OCI-LY3 (cell line): ENCODE results near the gene CDCA7.

ENCODE experiments used
- H2AFZ ChIP-seq: fragments of 200-600, 300-600 bp; shearing (Covaris generic); 2 replicates; pipeline ENCODE4 v1.6.0; 2014; ENCODE audit warnings: antibody characterized with exemption, low read depth, low read length
- H3K27ac ChIP-seq: fragments of 200-600, 300-600 bp; sonication (generic); 2 replicates; pipeline ENCODE4 v1.5.1; 2014; ENCODE audit warnings: mild to moderate bottlenecking, low read length, moderate library complexity, mixed read lengths
- H3K27me3 ChIP-seq: fragments of 200-600, 300-600 bp; sonication (generic); 2 replicates; pipeline ENCODE4 v1.6.1; 2014; ENCODE audit warnings: low read depth, low read length, mixed read lengths
- H3K36me3 ChIP-seq: fragments of 200-600, 300-600 bp; sonication (generic); replicated peaks from 2 replicates; pipeline ENCODE3; 2014; ENCODE audit warnings: low read depth, low read length, mixed read lengths
- H3K4me1 ChIP-seq: fragments of 300-600, 200-600 bp; sonication (generic); 2 replicates; pipeline ENCODE4 v1.6.1; 2014; ENCODE audit warnings: low read length, mixed read lengths
- H3K4me2 ChIP-seq: fragments of 200-600, 300-600 bp; sonication (generic); 2 replicates; pipeline ENCODE4 v1.6.1; 2014; ENCODE audit warnings: low read length, mixed read lengths
- H3K4me3 ChIP-seq: fragments of 300-600, 200-600 bp; sonication (generic); 2 replicates; pipeline ENCODE4 v1.5.1; 2014; ENCODE audit warnings: antibody characterized with exemption, mild to moderate bottlenecking, low read length, moderate library complexity
- H3K79me2 ChIP-seq: fragments of 300-600, 200-600 bp; shearing (Covaris generic); 2 replicates; pipeline ENCODE4 v1.6.1; 2014; ENCODE audit warnings: mild to moderate bottlenecking, low read length, mixed read lengths
- H3K9ac ChIP-seq: fragments of 300-600, 200-600 bp; shearing (Covaris generic); 2 replicates; pipeline ENCODE4 v1.6.0; 2014; ENCODE audit warnings: mild to moderate bottlenecking, low read length, moderate library complexity
- H3K9me3 ChIP-seq: fragments of 200-600, 300-600 bp; shearing (Covaris generic); 2 replicates; pipeline ENCODE4 v1.6.1; 2014; ENCODE audit warnings: low read length, mixed read lengths; ENCODE audit not compliant: insufficient read depth
- H4K20me1 ChIP-seq: fragments of 200-600, 300-600 bp; sonication (generic); 2 replicates; pipeline ENCODE4 v1.6.1; 2016; ENCODE audit warnings: low read length, mixed read lengths; ENCODE audit not compliant: insufficient read depth
- EZH2phosphoT487 ChIP-seq: fragments of 200-600 bp; shearing (Covaris generic); IDR thresholded peaks from 2 replicates; pipeline ENCODE4 v1.6.1; 2018; ENCODE audit warnings: antibody characterized with exemption, mixed run types, low read depth
- TF ChIP-seq, protein P1 (sequence below): fragments of 200-600, 300-600 bp; sonication (generic); IDR thresholded peaks from 2 replicates; pipeline ENCODE4 v1.5.1; 2014; ENCODE audit warnings: antibody characterized with exemption, low read length, low read depth

CDCA7 gene

DNA sequence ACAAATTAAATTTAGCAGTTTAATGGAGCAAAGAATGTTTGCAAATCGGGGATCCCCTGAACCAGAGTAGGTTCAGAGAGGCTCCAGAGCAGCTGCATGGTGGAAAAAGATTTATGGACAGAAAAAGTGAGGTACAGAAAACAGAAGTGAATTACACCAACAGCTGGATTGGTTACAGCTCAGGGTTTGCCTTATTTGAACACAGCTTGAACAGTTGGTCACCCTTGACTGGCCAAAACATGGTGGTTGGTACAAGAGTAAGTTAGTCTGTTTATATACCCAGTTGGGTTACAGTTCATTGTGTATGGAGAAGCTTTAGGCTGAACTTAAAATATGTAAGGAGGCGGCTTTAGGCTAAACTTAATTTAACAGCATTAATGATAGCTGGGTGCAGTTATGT, 5.4 kb upstream of the CDCA7 start:
- Histone ChIP-seq H3K9ac (no peak overlapping the region), H3K27ac (no peak overlapping the region), H3K79me2 (no peaks in the 10 kb centered on the region), H4K20me1 (no peaks in the 10 kb centered on the region), H3K4me1 (peaks cover 32% of the 10 kb centered on the region), H3K4me3 (no peak overlapping the region), H3K4me2 (no peak overlapping the region), H3K27me3 (0 out of 2 replicates have a peak, but pooled peaks cover 16% of the 10 kb centered on the region), H2AFZ (no peak overlapping the region), H3K9me3 (peaks cover 20% of the 10 kb centered on the region), H3K36me3 (peaks cover 13% of the 10 kb centered on the region)
- no peak for TF ChIP-seq EZH2phosphoT487
- TF ChIP-seq, protein P1, sequence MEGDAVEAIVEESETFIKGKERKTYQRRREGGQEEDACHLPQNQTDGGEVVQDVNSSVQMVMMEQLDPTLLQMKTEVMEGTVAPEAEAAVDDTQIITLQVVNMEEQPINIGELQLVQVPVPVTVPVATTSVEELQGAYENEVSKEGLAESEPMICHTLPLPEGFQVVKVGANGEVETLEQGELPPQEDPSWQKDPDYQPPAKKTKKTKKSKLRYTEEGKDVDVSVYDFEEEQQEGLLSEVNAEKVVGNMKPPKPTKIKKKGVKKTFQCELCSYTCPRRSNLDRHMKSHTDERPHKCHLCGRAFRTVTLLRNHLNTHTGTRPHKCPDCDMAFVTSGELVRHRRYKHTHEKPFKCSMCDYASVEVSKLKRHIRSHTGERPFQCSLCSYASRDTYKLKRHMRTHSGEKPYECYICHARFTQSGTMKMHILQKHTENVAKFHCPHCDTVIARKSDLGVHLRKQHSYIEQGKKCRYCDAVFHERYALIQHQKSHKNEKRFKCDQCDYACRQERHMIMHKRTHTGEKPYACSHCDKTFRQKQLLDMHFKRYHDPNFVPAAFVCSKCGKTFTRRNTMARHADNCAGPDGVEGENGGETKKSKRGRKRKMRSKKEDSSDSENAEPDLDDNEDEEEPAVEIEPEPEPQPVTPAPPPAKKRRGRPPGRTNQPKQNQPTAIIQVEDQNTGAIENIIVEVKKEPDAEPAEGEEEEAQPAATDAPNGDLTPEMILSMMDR = no peak

DNA sequence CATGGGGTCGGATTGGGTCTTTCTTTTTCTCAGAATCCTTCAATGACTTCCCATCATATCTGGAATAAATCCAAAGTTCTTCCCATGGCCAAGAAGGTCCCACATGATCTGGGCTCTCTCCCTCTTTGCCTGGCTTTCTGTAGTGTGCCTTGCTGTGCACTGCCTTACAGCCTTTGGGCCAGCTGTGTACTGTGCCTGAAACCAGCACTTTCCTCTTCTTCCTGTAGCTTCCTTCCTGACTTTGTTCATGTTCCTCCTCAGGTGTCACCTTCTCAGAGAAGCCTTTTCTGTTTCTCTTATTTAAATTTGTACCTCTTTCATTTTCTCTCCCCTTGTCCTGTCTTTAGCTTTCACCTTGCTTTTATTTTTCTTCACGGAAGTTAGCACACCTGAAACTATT, 4.3 kb upstream of the CDCA7 start:
- no peak overlapping the region for H3K27ac ChIP-seq
- H3K4me2 ChIP-seq = no peak overlapping the region
- H3K27me3 ChIP-seq = 0 out of 2 replicates have a peak, but pooled peaks cover 16% of the 10 kb centered on the region

DNA sequence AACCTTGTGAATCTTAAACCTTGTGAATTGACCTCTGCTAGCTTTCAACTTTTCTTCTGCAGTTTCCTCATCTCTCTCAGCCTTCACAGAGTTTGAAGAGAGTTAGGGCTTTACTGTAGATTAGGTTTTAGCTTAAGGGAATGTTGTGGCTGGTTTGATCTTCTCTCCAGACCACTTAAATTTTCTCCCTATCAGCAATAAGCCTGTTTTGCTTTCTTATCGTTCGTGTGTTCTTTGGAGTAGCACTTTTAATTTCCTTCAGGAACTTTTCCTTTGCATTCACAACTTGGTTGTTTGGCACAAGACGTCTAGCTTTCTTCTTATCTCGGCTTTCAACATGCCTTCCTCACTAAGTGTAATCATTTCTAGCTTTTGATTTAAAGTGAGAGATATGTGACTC, 2.8 kb upstream of the CDCA7 start:
- H3K9me3 ChIP-seq = peaks cover 9% of the 10 kb centered on the region; the same call in 1 of the 2 replicates
- no peak overlapping the region for H2AFZ ChIP-seq
- H3K9ac ChIP-seq = no peak overlapping the region
- peaks cover 14% of the 10 kb centered on the region for H3K36me3 ChIP-seq
- H3K27me3 ChIP-seq = 0 out of 2 replicates have a peak, but pooled peaks cover 16% of the 10 kb centered on the region
- H3K4me3 ChIP-seq = no peak overlapping the region
- TF ChIP-seq, protein P1 = no peak
- no peak for TF ChIP-seq EZH2phosphoT487
- peaks cover 42% of the 10 kb centered on the region for H3K4me1 ChIP-seq
- H3K79me2 ChIP-seq = peaks cover 22% of the 10 kb centered on the region
- H3K4me2 ChIP-seq = no peak overlapping the region
- H3K27ac ChIP-seq = no peak overlapping the region
- peaks cover 12% of the 10 kb centered on the region for H4K20me1 ChIP-seq

More for the DNA sequence above, 4.3 kb upstream of the CDCA7 start:
- Histone ChIP-seq H3K4me3 (no peak overlapping the region), H3K9me3 (peaks cover 20% of the 10 kb centered on the region), H3K9ac (no peak overlapping the region), H2AFZ (no peak overlapping the region), H3K4me1 (peaks cover 32% of the 10 kb centered on the region), H3K79me2 (peaks cover 7% of the 10 kb centered on the region), H3K36me3 (peaks cover 13% of the 10 kb centered on the region), H4K20me1 (no peaks in the 10 kb centered on the region)
- no peak for TF ChIP-seq EZH2phosphoT487
- TF ChIP-seq, protein P1 = no peak

DNA sequence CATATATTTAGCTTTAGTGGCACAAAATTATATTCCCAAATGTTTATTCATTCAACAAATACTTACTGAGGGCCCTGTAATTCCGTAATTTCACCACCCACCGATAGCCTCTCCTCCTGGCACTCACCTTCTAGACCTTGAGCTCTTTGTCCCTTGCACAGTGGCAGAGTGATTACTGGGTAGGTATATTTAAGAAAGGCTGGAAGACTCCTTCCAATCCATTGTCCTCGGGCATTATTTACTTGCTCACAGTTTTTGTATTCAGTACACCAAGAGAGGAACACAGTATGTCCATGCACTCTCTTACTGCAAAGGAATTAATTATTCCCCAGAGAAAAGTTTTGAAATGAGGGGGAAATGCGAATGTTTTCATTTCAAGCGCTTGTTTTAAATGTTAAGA, 1.1 kb upstream of the CDCA7 start:
- 0 out of 2 replicates have a peak, but pooled peaks cover 16% of the 10 kb centered on the region for H3K27me3 ChIP-seq
- H3K4me3 ChIP-seq = peak overlapping the region; percentile 92
- peak overlapping the region; percentile 97 for H3K9ac ChIP-seq
- no peaks in the 10 kb centered on the region for H3K9me3 ChIP-seq
- H4K20me1 ChIP-seq = peaks cover 29% of the 10 kb centered on the region
- H3K79me2 ChIP-seq = peaks cover 39% of the 10 kb centered on the region
- H3K4me1 ChIP-seq = peaks cover 45% of the 10 kb centered on the region
- TF ChIP-seq, protein P1 = no peak
- no peak for TF ChIP-seq EZH2phosphoT487
- H3K4me2 ChIP-seq = peak overlapping the region; percentile 91
- H2AFZ ChIP-seq = peak overlapping the region; percentile 88; the same call in 1 of the 2 replicates
- H3K27ac ChIP-seq = peak overlapping the region; percentile 80
- H3K36me3 ChIP-seq = peaks cover 13% of the 10 kb centered on the region
